ENCODE results near the gene ZNF26.
"Not testable (repeated sequence)": the region's sequence is repeated elsewhere in the genome, so short reads cannot be mapped to it uniquely, and the experiment has no call there.

The ZNF26 gene

DNA sequence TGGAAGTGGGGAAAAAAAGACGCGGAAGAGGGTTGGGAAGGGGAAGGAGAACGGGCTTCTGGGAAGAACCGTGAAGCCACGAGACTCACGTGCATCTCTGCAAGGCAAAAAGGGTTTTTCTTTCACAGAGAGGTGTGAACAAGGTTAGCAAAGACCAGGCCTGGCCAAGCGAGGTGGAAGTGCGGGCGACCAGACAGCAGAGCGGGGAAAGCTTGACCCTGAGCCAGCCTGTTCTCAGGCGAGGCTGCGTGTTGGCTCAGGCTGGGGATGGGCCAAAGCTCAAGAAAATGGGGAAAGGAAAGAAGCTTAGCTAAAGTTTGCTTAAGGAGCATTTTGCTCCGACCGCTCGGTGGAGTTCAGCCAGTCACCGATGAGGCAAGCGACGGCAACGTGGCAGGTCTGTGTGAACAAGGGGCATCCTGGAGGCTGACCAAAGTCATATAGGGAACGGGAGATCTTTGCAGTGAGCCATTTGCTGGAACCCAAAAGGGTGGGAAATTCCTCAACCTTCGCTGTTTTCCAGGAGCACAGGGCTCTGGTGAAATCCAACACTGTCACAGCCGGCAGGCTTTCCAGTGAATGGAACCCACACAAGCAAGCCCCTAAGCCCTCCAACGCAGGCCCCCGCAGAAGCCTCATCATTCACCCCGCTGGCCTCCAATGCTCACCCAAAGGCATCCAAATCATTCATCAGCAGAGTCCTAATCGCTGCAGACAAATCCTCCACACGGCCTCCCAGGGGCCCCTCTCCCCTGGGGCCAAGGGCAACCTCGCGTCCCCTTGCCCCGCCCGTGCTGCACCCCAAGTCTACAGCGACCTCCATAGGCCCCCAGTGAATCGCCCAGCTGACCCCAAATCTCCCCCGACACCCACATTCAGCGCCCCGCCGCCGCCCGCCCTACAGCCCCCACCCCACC is 30.8 kb upstream of the ZNF26 start:
- no peak for DNase-seq

DNA sequence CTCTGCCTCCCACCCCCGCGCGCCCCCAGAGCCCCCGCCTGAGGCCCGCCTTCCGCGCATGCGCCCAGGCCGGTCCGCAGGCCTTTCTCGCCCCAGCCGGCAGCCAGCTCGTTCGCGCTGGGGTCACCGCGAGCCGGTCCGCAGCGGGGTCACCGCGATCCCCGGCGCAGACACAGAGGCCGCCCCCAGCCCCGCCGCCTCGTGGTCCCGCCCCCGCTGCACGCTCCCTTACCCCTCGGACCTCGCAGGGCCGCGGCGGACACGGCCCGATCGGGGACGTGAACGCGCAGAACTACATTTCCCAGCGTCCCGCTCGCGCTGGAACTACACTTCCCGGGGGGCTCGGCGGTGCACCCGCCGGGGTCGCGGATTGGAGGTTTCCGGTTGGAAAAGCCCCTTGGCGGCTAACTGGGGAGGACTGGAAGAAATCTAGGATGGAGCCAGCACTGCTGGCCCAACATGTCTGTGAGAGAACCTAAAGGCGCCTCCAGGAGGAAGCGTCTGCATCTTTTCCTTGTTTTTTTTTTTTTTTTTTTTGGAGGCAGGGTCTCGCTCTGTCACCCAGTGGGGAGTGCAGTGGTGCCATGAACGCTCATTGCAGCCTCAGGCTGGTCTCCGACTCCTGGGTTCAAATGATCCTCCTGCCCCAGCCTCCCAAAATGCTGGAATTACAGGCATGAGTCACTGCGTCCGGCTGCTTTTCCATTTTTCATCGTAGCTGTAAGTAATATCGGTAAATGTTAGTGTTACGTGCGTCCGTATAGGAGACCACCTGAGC is 30.0 kb upstream of the ZNF26 start, which contains the start of gene ZNF605:
Gene ZNF605 (minus strand): TSS at position 296 of the 778 bp plus-strand sequence. CDS start 10,671 bp downstream, outside the sequence.
- DNase-seq: peak; percentile 51

- DNase-seq: not testable (repeated sequence)
These were observed 24.4 kb upstream of the ZNF26 start for GRCh38 chr12:132961790-132962189.

DNA sequence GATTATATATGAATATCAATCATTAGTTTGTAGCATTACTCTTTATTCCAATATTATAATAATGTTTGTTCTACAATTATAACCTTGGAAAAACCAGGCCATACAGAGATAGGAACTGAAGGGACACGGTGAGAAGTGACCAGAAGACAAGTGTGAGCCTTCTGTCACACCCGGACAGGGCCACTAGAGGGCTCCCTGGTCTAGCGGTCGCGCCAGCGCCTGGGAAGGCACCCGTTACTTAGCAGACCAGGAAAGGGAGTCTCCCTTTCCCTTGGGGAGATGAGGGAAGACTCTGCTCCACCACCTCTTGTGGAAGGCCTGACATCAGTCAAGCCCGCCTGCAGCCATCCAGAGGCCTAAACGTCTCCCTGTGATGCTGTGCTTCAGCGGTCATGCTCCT is 22.2 kb upstream of the ZNF26 start:
- not testable (repeated sequence) for DNase-seq

- no peak for DNase-seq
These were observed 20.4 kb upstream of the ZNF26 start for GRCh38 chr12:132965796-132966195.

DNA sequence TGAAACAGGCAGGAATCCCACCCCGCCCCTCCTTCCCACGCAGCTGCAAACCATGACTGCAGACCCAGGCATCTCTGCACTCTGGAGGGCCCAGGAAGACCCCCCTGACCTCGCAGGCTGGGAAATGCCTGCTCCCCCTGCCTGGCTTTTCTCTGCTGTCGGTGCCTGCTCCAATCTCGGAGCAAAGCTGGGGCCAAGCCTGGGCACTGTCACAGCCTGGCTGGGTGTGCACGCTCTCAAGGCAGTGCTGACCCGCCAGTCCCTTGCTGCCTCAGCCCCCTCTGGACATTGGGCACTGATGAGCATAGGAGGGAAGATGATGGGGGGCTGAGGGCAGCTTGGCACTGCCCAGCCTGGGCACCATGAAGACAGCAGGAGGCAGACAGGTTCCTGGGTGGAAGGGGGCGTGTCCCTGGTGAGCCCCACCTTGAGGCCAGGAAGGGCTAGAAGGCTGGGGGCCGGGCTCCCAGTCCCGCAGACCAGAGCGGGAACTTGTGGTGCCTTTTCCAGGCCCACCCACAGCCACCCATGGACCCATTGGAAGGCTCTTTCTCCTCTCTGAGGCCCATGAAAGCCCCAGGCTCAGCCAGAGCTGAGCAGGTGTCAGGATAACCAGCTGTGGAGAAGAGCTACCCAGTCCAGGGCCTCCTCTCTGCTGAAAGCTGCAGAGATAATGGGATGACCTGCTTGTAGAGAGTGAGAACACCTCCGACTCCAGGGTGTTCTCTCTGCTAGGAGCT is 19.3 kb upstream of the ZNF26 start:
- no peak for DNase-seq

- no peak for DNase-seq
These were observed 18.4 kb upstream of the ZNF26 start for GRCh38 chr12:132967736-132968135.

- DNase-seq: no peak
These were observed 13.8 kb upstream of the ZNF26 start for GRCh38 chr12:132972374-132972773.

GRCh38 chr12:132976870-132977269 is 9.3 kb upstream of the ZNF26 start:
- not testable (repeated sequence) for DNase-seq

- no peak for DNase-seq
These were observed 688 bp downstream of the ZNF26 start for GRCh38 chr12:132986885-132987225.

GRCh38 chr12:132998741-132999140 is 12.6 kb downstream of the ZNF26 start:
- DNase-seq: no peak

- no peak for DNase-seq
These were observed 24.6 kb downstream of the ZNF26 start for GRCh38 chr12:133010657-133011297.

GRCh38 chr12:133023566-133023965 is 37.4 kb downstream of the ZNF26 start:
- DNase-seq: no peak

DNA sequence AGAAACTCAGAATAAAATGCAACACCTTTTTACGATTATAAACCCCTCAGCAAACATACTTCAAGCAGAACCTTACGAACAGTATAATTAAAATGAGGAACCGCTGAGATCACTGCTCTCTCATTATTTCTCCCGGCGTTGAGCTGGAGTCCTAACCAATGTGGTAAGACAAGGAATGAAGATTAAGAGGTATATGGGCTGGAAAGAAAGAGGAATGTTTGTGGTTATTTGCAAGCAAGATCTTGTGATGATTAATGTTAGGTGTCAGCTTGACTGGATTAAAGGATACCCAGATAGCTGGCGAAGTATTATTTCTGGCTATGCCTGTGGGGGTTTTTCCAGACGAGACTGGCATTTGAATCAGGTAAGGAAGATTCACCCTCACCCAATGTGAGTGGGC is 40.8 kb downstream of the ZNF26 start:
- DNase-seq: no peak

GRCh38 chr12:133037207-133038005 is 51.2 kb downstream of the ZNF26 start, which contains the start of gene ZNF84:
Gene ZNF84, plus strand, starts transcription at chr12:133037509. Its CDS starts 3,959 bp downstream, at chr12:133041468.
- DNase-seq: peak; percentile 98

DNA sequence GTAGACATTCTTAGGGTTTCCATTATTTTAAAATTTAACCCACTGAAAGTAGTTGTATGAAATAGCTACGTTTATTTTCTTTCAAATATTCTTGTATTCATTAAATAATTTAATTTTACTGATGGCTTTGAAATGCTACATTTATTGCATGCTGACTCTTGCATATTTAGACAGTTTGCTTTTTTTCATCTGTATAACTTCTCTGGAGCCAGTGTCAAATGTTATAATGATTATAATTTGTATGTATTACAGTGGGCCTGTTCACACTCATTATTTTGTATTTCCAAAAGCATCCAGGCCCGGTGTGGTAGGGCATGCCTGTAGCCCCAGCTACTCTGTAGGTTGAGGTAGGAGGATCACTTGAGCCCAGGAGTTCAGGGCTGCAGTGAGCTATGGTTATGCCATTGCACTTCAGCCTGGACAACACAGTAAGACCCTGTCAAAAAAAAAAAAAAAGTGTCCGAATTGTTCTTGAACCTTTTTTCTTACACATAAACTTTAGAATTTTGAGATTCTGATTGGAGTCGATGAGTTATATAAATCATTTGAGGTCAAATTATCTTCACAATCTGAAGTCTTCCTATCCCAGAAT is 52.0 kb downstream of the ZNF26 start:
- DNase-seq: no peak

GRCh38 chr12:133046698-133047097 is 60.5 kb downstream of the ZNF26 start:
- DNase-seq: no peak

DNA sequence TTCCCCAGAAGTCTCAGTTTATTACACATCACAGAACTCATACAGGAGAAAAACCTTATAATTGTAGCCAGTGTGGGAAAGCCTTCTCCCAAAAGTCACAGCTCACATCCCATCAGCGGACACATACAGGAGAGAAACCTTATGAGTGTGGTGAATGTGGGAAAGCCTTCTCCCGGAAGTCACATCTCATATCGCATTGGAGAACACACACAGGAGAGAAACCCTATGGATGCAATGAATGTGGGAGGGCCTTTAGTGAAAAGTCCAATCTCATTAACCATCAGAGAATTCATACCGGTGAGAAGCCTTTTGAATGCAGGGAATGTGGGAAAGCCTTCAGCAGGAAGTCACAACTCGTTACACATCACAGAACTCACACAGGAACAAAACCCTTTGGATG is 71.3 kb downstream of the ZNF26 start:
- no peak for DNase-seq

DNA sequence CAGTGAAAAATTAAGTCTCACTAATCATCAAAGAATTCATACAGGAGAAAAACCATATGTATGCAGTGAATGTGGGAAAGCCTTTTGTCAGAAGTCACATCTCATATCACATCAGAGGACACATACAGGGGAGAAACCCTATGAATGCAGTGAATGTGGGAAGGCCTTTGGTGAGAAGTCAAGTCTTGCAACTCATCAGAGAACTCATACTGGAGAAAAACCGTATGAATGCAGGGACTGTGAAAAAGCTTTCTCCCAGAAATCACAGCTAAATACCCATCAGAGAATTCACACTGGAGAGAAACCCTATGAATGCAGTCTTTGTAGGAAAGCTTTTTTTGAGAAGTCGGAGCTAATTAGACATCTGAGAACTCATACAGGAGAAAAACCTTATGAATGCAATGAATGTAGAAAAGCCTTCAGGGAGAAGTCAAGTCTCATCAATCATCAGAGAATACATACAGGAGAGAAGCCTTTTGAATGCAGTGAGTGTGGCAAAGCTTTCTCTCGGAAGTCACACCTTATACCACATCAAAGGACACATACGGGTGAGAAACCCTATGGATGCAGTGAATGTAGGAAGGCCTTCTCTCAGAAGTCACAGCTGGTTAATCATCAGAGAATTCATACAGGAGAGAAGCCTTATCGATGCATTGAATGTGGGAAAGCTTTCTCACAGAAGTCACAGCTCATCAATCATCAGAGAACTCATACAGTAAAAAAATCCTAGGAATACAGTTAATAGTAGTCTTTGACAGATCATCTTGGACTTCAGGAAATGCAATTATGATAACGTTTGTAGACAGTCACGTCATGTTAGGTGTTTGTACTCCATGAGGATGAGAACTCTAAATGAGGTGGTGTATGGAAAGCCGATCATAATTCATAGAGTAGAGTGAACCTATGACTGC is 72.3 kb downstream of the ZNF26 start:
- no peak for DNase-seq

DNA sequence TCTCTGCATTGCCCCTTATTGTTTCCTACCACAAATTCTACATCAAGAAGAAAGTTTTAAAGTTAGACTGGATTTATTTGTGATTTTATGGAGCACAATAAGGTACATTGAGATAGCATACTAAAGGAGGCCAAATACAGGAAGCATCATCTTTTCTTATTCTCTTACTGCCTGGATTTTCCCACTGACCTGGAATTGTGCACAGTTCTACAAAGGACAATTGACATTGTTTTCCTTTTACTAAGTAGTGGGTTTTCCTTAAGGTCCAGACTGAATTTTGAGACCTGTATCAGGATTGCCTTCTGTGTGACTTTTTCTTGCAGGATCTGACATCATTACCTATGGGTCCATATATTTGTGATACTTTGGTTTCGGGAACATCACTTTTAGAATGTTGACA is 75.8 kb downstream of the ZNF26 start:
- DNase-seq: no peak

All from NCI-H1105 (cell line).